Liver (tissue), 9 donors: ENCODE measurements around the gene BTBD9. TPM values are rescaled to one million over a fixed set of nuclear protein-coding genes. Genes with fewer than 3 reads are reported as not detected.

ENCODE experiments used
- DNase-seq: peaks from one replicate; pipeline ENCODE4 v3.0.0-alpha.2; 2017; ENCODE audit warnings: low spot score
- H3K27ac ChIP-seq, 2 donors: one replicate each; pipeline ENCODE4 v1.7.0; 2013; ENCODE audit warnings: inconsistent platforms in 2 of 2, low read length in 2 of 2, control low read depth in 1 of 2, low read depth in 1 of 2, mild to moderate bottlenecking in 1 of 2
- H3K27me3 ChIP-seq, 4 donors: one replicate each; pipeline versions ENCODE4 v1.6.1 to v1.7.0; 2013; ENCODE audit warnings: low read length in 3 of 4, inconsistent platforms in 1 of 4, mild to moderate bottlenecking in 1 of 4, moderate library complexity in 1 of 4; ENCODE audit not compliant: control insufficient read depth in 4 of 4, insufficient read depth in 4 of 4
- H3K36me3 ChIP-seq, 4 donors: one replicate each; pipeline versions ENCODE4 v1.6.1 to v1.7.0; 2013; ENCODE audit warnings: low read length in 3 of 4, mild to moderate bottlenecking in 3 of 4, low read depth in 1 of 4, moderate library complexity in 1 of 4; ENCODE audit not compliant: control insufficient read depth in 4 of 4, insufficient read depth in 3 of 4
- H3K4me1 ChIP-seq, 4 donors: one replicate each; pipeline versions ENCODE4 v1.6.1 to v1.7.0; 2013; ENCODE audit warnings: low read length in 3 of 4, mild to moderate bottlenecking in 3 of 4, moderate library complexity in 1 of 4; ENCODE audit not compliant: control insufficient read depth in 4 of 4, insufficient read depth in 4 of 4
- H3K4me3 ChIP-seq, 3 donors: one replicate each; pipeline versions ENCODE4 v1.6.1 to v1.7.0; 2013; ENCODE audit warnings: low read length in 3 of 3, control low read depth in 1 of 3, low read depth in 1 of 3, mild to moderate bottlenecking in 1 of 3
- H3K9ac ChIP-seq, 2 donors: one replicate each; pipeline ENCODE4 v1.7.0; 2013; ENCODE audit warnings: low read length in 2 of 2, mild to moderate bottlenecking in 2 of 2, moderate library complexity in 2 of 2, control low read depth in 1 of 2, low read depth in 1 of 2
- H3K9me3 ChIP-seq, 4 donors: one replicate each; pipeline versions ENCODE4 v1.6.1 to v1.7.0; 2013; ENCODE audit warnings: low read length in 3 of 4; ENCODE audit not compliant: control insufficient read depth in 4 of 4
- EGR1 ChIP-seq, 2 donors: IDR thresholded peaks; 2 replicates each; pipeline ENCODE4 v1.6.1; 2016 to 2018; ENCODE audit warnings: antibody characterized with exemption in 2 of 2, low read depth in 2 of 2
- FOXA1 ChIP-seq: IDR thresholded peaks from 2 replicates; pipeline ENCODE4 v1.6.1; 2016; ENCODE audit warnings: antibody characterized with exemption
- FOXA2 ChIP-seq: IDR thresholded peaks from 2 replicates; pipeline ENCODE4 v1.6.1; 2016; ENCODE audit warnings: antibody characterized with exemption
- GABPA ChIP-seq, 2 donors: IDR thresholded peaks in 1 of 2; conservative IDR thresholded peaks in 1 of 2; 2 replicates each; pipeline ENCODE4 v1.6.1; 2016; ENCODE audit warnings: antibody characterized with exemption in 2 of 2, mild to moderate bottlenecking in 1 of 2, moderate library complexity in 1 of 2
- HNF4A ChIP-seq, 2 donors: conservative IDR thresholded peaks; 2 replicates each; pipeline ENCODE4 v1.6.1; 2016; ENCODE audit warnings: antibody characterized with exemption in 2 of 2, mild to moderate bottlenecking in 2 of 2
- HNF4G ChIP-seq: IDR thresholded peaks from 2 replicates; pipeline ENCODE4 v1.6.1; 2016; ENCODE audit warnings: antibody characterized with exemption
- JUND ChIP-seq, 2 donors: IDR thresholded peaks; 2 replicates each; pipeline ENCODE4 v1.6.1; 2016; ENCODE audit warnings: antibody characterized with exemption in 2 of 2
- NR2F2 ChIP-seq: IDR thresholded peaks from 2 replicates; pipeline ENCODE4 v1.6.1; 2016; ENCODE audit warnings: antibody characterized with exemption
- RAD21 ChIP-seq, 2 donors: IDR thresholded peaks; 2 replicates each; pipeline ENCODE4 v1.6.1; 2016; ENCODE audit warnings: antibody characterized with exemption in 2 of 2, mild to moderate bottlenecking in 2 of 2
- RXRA ChIP-seq, 2 donors: IDR thresholded peaks; 2 replicates each; pipeline ENCODE4 v1.6.1; 2017 to 2018; ENCODE audit warnings: antibody characterized with exemption in 2 of 2, mild to moderate bottlenecking in 1 of 2
- SP1 ChIP-seq: IDR thresholded peaks from 2 replicates; pipeline ENCODE4 v1.6.1; 2018; ENCODE audit warnings: antibody characterized with exemption, mild to moderate bottlenecking
- TAF1 ChIP-seq: conservative IDR thresholded peaks from 2 replicates; pipeline ENCODE4 v1.6.1; 2016; ENCODE audit warnings: antibody characterized with exemption, mild to moderate bottlenecking
- YY1 ChIP-seq: IDR thresholded peaks from 2 replicates; pipeline ENCODE4 v1.6.1; 2016; ENCODE audit warnings: antibody characterized with exemption, mild to moderate bottlenecking
- WGBS: extraction: QIAGEN DNeasy Blood & Tissue Kit; methylation state at CpG from one replicate; pipeline ENCODE4 v1.1.7; 2013; 5-methylcytosine and 5-hydroxymethylcytosine counted together
- polyA plus RNA-seq, 2 donors: library from polyadenylated mRNA; stranded (reverse) in 1 of 2; unstranded in 1 of 2; fragments of 200-250 nt in 1 of 2; fragments of >200 nt in 1 of 2; fragmentation: Nextera tagmentation in 1 of 2; extraction: Ambion mirVana in 1 of 2; gene quantifications; one replicate each; pipeline versions ENCODE4 v1.2.1 to v1.2.3, GENCODE V29; 2013 to 2015
- total RNA-seq, 2 donors: library from RNA; depleted of rRNA; stranded (reverse); fragments of >200 nt; gene quantifications; one replicate each; pipeline ENCODE4 v1.2.3, GENCODE V29; 2014
- TF ChIP-seq, protein P1 (sequence below): IDR thresholded peaks from 2 replicates; pipeline ENCODE4 v1.6.1; 2016; ENCODE audit warnings: antibody characterized with exemption
- TF ChIP-seq, protein P2 (sequence below): IDR thresholded peaks from 2 replicates; pipeline ENCODE4 v1.6.1; 2016; ENCODE audit warnings: antibody characterized with exemption
- TF ChIP-seq, protein P3 (sequence below): fragments of 150-350 bp; IDR thresholded peaks from 2 replicates; pipeline ENCODE4 v1.5.1; 2017; ENCODE audit warnings: improper control_type of control experiment, low read depth, low read length; ENCODE audit not compliant: missing input control
- TF ChIP-seq, protein P4 (sequence below): IDR thresholded peaks from 2 replicates; pipeline ENCODE4 v1.6.1; 2016; ENCODE audit warnings: antibody characterized with exemption
- TF ChIP-seq, protein P5 (sequence below): IDR thresholded peaks from 2 replicates; pipeline ENCODE4 v1.6.1; 2016; ENCODE audit warnings: antibody characterized with exemption, mild to moderate bottlenecking
- donor health status: healthy.
- donor health status: healthy.
- donor health status: healthy.
- donor health status: healthy.
- donor health status: healthy.

Gene BTBD9
- total and polyA plus RNA-seq, 4 donors = 2.0 to 12.4 (median 5.7) TPM

DNA sequence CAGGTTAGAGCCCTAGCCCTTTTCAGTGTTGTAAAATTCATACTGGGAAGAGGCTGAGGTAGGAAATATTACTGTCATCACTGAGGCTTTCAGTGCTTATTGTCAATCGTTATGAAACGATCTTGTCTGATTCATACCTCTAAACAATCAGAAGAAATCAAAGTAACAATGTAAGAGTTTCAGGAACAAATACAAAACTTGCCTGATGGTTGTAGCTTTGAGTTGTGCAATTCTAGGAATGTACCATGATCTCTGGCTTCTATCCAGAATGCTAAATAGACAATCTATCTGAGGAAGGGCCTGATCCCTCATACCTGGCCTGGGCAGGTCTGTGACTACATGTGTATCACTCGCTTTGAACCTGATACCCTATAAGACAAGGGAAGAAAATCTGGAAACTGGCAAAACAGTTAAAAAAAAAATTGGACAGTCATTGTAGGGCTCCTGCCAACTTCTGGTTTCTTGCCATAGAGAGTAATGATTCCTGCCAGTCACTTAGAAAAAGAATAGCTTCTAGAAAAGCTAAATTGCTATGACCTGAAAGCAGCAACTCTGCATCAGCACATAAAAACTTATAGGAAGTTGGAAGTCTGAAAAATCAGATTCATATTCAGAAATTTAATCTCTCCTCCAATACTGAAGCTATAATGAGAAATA, 234.7 kb downstream of the BTBD9 start:
- peak overlapping the region; percentile 4 to 51 for H3K27ac ChIP-seq
- H3K9me3 ChIP-seq = no peaks in the 10 kb centered on the region
- TF ChIP-seq JUND (IDR thresholded peaks at IDR 0.05) (peak in 1 of 2 donors; percentile 7), HNF4A (conservative IDR thresholded peaks at IDR 0.05) (peak in 1 of 2 donors; percentile 64), RXRA (IDR thresholded peaks at IDR 0.05) (peak in 1 of 2 donors; percentile 42), TAF1 (peak; percentile 54), FOXA1 (no peak), HNF4G (peak; percentile 44)
- TF ChIP-seq, protein P1, sequence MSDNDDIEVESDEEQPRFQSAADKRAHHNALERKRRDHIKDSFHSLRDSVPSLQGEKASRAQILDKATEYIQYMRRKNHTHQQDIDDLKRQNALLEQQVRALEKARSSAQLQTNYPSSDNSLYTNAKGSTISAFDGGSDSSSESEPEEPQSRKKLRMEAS = no peak
- DNase-seq = no peak
- no peaks in the 10 kb centered on the region for H3K27me3 ChIP-seq
- peak overlapping the region in 1 of 3 donors; percentile 34 for H3K4me3 ChIP-seq
- H3K4me1 ChIP-seq = peaks cover 6 to 41% (median 23%) of the 10 kb centered on the region in 4 donors
- WGBS = 23% methylated on average over 3 of the region's 3 CpGs
- no peak overlapping the region for H3K9ac ChIP-seq
- no peaks in the 10 kb centered on the region for H3K36me3 ChIP-seq

DNA sequence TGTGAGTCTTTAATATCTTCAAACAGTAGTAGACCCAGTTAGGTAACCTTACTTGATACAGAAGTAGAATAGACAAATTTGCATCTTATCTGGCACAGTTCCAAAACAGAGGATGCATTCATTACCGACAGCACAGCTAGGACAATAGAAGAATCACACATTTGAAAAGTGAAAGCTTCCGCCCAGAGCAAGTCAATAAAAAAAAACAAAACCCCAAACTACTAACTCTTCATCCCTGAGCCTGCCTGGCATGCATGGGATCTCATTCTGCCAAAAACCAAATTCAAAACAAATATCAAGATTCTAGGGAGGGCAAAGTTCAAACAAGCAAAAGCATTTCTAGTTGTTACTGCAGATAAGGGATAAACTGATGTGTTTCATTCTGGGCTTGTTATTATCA, 235.4 kb downstream of the BTBD9 start:
- no peak for DNase-seq
- Histone ChIP-seq H3K9ac (no peak overlapping the region), H3K9me3 (no peaks in the 10 kb centered on the region), H3K27me3 (no peaks in the 10 kb centered on the region), H3K4me3 (peak overlapping the region in 1 of 3 donors; percentile 34), H3K27ac (peak overlapping the region; percentile 4 to 51), H3K36me3 (no peaks in the 10 kb centered on the region), H3K4me1 (peaks cover 6 to 41% (median 23%) of the 10 kb centered on the region in 4 donors)
- TF ChIP-seq HNF4A (conservative IDR thresholded peaks at IDR 0.05) (peak; percentile 87), RAD21 (IDR thresholded peaks at IDR 0.05) (peak; percentile 51 to 64), EGR1 (IDR thresholded peaks at IDR 0.05; ENCODE audit: low read depth in 2 of 2) (peak in 1 of 2 donors; percentile 43), FOXA2 (peak; percentile 61), NR2F2 (peak; percentile 36), RXRA (IDR thresholded peaks at IDR 0.05) (peak; percentile 67 to 68), FOXA1 (peak; percentile 47), YY1 (peak; percentile 41), TAF1 (no peak), HNF4G (peak; percentile 44), JUND (IDR thresholded peaks at IDR 0.05) (peak; percentile 65 to 75), SP1 (peak; percentile 91), GABPA (IDR thresholded peaks at IDR 0.05 in 1 of 2, conservative IDR thresholded peaks at IDR 0.05 in 1 of 2) (peak in 1 of 2 donors; percentile 24)
- TF ChIP-seq, protein P2, sequence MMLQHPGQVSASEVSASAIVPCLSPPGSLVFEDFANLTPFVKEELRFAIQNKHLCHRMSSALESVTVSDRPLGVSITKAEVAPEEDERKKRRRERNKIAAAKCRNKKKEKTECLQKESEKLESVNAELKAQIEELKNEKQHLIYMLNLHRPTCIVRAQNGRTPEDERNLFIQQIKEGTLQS = peak; percentile 28
- TF ChIP-seq, protein P3, sequence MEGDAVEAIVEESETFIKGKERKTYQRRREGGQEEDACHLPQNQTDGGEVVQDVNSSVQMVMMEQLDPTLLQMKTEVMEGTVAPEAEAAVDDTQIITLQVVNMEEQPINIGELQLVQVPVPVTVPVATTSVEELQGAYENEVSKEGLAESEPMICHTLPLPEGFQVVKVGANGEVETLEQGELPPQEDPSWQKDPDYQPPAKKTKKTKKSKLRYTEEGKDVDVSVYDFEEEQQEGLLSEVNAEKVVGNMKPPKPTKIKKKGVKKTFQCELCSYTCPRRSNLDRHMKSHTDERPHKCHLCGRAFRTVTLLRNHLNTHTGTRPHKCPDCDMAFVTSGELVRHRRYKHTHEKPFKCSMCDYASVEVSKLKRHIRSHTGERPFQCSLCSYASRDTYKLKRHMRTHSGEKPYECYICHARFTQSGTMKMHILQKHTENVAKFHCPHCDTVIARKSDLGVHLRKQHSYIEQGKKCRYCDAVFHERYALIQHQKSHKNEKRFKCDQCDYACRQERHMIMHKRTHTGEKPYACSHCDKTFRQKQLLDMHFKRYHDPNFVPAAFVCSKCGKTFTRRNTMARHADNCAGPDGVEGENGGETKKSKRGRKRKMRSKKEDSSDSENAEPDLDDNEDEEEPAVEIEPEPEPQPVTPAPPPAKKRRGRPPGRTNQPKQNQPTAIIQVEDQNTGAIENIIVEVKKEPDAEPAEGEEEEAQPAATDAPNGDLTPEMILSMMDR = no peak
- TF ChIP-seq, protein P4, sequence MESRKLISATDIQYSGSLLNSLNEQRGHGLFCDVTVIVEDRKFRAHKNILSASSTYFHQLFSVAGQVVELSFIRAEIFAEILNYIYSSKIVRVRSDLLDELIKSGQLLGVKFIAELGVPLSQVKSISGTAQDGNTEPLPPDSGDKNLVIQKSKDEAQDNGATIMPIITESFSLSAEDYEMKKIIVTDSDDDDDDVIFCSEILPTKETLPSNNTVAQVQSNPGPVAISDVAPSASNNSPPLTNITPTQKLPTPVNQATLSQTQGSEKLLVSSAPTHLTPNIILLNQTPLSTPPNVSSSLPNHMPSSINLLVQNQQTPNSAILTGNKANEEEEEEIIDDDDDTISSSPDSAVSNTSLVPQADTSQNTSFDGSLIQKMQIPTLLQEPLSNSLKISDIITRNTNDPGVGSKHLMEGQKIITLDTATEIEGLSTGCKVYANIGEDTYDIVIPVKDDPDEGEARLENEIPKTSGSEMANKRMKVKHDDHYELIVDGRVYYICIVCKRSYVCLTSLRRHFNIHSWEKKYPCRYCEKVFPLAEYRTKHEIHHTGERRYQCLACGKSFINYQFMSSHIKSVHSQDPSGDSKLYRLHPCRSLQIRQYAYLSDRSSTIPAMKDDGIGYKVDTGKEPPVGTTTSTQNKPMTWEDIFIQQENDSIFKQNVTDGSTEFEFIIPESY = peak; percentile 72
- TF ChIP-seq, protein P5, sequence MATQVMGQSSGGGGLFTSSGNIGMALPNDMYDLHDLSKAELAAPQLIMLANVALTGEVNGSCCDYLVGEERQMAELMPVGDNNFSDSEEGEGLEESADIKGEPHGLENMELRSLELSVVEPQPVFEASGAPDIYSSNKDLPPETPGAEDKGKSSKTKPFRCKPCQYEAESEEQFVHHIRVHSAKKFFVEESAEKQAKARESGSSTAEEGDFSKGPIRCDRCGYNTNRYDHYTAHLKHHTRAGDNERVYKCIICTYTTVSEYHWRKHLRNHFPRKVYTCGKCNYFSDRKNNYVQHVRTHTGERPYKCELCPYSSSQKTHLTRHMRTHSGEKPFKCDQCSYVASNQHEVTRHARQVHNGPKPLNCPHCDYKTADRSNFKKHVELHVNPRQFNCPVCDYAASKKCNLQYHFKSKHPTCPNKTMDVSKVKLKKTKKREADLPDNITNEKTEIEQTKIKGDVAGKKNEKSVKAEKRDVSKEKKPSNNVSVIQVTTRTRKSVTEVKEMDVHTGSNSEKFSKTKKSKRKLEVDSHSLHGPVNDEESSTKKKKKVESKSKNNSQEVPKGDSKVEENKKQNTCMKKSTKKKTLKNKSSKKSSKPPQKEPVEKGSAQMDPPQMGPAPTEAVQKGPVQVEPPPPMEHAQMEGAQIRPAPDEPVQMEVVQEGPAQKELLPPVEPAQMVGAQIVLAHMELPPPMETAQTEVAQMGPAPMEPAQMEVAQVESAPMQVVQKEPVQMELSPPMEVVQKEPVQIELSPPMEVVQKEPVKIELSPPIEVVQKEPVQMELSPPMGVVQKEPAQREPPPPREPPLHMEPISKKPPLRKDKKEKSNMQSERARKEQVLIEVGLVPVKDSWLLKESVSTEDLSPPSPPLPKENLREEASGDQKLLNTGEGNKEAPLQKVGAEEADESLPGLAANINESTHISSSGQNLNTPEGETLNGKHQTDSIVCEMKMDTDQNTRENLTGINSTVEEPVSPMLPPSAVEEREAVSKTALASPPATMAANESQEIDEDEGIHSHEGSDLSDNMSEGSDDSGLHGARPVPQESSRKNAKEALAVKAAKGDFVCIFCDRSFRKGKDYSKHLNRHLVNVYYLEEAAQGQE = peak; percentile 33
- TF ChIP-seq, protein P1 = peak; percentile 49
- WGBS = 20% methylated on average over 2 of the region's 2 CpGs
